SK-N-SH (cell line): ENCODE results near the gene ADGRA1.

Source experiments
- CTCF ChIP-seq: fragments of 200-600 bp; sonication (generic); IDR thresholded peaks from 2 replicates; pipeline ENCODE4 v1.6.1; 2017; ENCODE audit warnings: antibody characterized with exemption, mild to moderate bottlenecking, moderate library complexity
- EP300 ChIP-seq, 2 experiments: IDR thresholded peaks; 2 replicates each; pipeline versions ENCODE4 v1.4.0 to v1.6.1; 2012; ENCODE audit warnings: borderline replicate concordance in 1 of 2, low read depth in 1 of 2, low read length in 1 of 2
- FOXJ3 ChIP-seq: sonication (generic); formaldehyde crosslinking; IDR thresholded peaks from 2 replicates; pipeline ENCODE4 v1.5.1; 2020; ENCODE audit warnings: mild to moderate bottlenecking, missing genetic modification reagents
- FOXM1 ChIP-seq: IDR thresholded peaks from 2 replicates; pipeline ENCODE4 v1.4.0; 2012; ENCODE audit warnings: low read depth, mild to moderate bottlenecking
- MAX ChIP-seq: IDR thresholded peaks from 2 replicates; pipeline ENCODE4 v1.4.0; 2012; ENCODE audit warnings: low read depth
- TAF1 ChIP-seq: IDR thresholded peaks from 2 replicates; pipeline ENCODE4 v1.6.1; 2012; ENCODE audit warnings: low read depth, mild to moderate bottlenecking, low read length, moderate library complexity, borderline replicate concordance
- TCF12 ChIP-seq: IDR thresholded peaks from 2 replicates; pipeline ENCODE4 v1.4.0; 2012
- YY1 ChIP-seq: IDR thresholded peaks from 2 replicates; pipeline ENCODE4 v1.4.0; 2012; ENCODE audit warnings: low read depth, mild to moderate bottlenecking

- TF ChIP-seq YY1 (no peak), CTCF (no peak), FOXM1 (no peak), TAF1 (no peak), EP300 (IDR thresholded peaks at IDR 0.05; ENCODE audit: borderline replicate concordance in 1 of 2, low read depth in 1 of 2, low read length in 1 of 2) (no peak), MAX (no peak), FOXJ3 (CRISPR knock-in tag) (no peak), TCF12 (no peak)
Observed at GRCh38 chr10:133041101-133041500, 46.6 kb upstream of the ADGRA1 start.
